Loucy (cell line): Measurements from ENCODE around the gene RNF157.

ENCODE experiments used
- EZH2phosphoT487 ChIP-seq: fragments of 200-600 bp; IDR thresholded peaks from 2 replicates; pipeline ENCODE4 v1.6.1; 2018; ENCODE audit warnings: antibody characterized with exemption, mild to moderate bottlenecking, moderate library complexity, borderline replicate concordance
- TF ChIP-seq, protein P1 (sequence below): fragments of 200-600 bp; sonication (generic); conservative IDR thresholded peaks from 2 replicates; pipeline ENCODE4 v1.5.1; 2014; ENCODE audit warnings: mild to moderate bottlenecking, antibody characterized with exemption, low read length

DNA sequence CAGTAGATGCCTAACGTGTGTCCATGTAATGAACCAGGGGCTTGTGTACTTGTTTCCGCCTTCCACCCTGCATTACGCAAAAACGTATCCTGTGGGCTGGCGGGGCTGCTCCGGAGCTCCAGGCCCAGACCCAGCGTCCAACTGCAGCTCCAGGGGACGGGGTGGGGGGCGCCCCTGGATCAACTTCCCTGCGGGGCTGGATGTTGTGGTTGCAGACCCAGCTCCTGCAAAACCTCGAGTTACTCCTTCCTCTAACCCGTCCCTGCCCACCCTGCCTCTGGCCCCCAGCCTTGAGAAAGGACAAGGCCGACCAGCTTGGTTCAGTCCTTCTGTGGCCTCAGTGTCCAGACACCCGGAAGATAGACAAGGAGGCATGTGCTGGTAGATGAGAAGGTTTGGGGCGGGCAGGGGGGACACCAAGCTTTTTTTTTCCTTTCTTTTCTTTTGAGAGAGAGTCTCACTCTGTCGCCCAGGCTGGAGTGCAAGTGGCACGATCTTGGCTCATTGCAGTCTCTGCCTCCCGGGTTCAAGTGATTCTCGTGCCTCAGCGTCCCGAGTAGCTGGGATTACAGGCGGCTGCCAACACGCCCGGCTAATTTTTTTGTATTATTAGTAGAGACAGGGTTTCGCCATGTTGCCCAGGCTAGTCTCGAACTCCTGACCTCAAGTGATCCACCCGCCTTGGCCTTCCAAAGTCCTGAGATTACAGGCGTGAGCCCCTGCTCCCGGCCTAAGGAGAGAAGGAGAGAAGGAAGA is 136.0 kb downstream of the RNF157 start:
- TF ChIP-seq, protein P1, sequence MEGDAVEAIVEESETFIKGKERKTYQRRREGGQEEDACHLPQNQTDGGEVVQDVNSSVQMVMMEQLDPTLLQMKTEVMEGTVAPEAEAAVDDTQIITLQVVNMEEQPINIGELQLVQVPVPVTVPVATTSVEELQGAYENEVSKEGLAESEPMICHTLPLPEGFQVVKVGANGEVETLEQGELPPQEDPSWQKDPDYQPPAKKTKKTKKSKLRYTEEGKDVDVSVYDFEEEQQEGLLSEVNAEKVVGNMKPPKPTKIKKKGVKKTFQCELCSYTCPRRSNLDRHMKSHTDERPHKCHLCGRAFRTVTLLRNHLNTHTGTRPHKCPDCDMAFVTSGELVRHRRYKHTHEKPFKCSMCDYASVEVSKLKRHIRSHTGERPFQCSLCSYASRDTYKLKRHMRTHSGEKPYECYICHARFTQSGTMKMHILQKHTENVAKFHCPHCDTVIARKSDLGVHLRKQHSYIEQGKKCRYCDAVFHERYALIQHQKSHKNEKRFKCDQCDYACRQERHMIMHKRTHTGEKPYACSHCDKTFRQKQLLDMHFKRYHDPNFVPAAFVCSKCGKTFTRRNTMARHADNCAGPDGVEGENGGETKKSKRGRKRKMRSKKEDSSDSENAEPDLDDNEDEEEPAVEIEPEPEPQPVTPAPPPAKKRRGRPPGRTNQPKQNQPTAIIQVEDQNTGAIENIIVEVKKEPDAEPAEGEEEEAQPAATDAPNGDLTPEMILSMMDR, result no peak
- no peak for TF ChIP-seq EZH2phosphoT487
